Chondrocyte (in vitro differentiated cells): ENCODE results near the gene CYP39A1. TPM values are rescaled to one million over a fixed set of nuclear protein-coding genes. Genes with fewer than 3 reads are reported as not detected.

Source experiments
- DNase-seq: peaks from one replicate; pipeline ENCODE4 v3.0.0; 2021; ENCODE audit warnings: mixed read lengths, low spot score
- H3K27ac Mint-ChIP-seq: one replicate; pipeline ENCODE4 v1.8.0; 2021; ENCODE audit warnings: mild to moderate bottlenecking, moderate library complexity, mixed read lengths; ENCODE audit not compliant: unreplicated experiment
- H3K27me3 Mint-ChIP-seq: 2 replicates; pipeline ENCODE4 v1.8.0; 2021; ENCODE audit warnings: low read depth, mixed read lengths
- H3K36me3 Mint-ChIP-seq: 2 replicates; pipeline ENCODE4 v1.8.0; 2021; ENCODE audit warnings: low read depth, mixed read lengths
- H3K4me1 Mint-ChIP-seq: 2 replicates; pipeline ENCODE4 v1.8.0; 2021; ENCODE audit warnings: low read depth, mild to moderate bottlenecking, mixed read lengths
- H3K4me3 Mint-ChIP-seq: one replicate; pipeline ENCODE4 v1.8.0; 2021; ENCODE audit warnings: mild to moderate bottlenecking, moderate library complexity, mixed read lengths; ENCODE audit not compliant: unreplicated experiment
- H3K9me3 Mint-ChIP-seq: 2 replicates; pipeline ENCODE4 v1.8.0; 2021; ENCODE audit warnings: low read depth, mixed read lengths
- CTCF ChIP-seq: fragments of 200-600 bp; sonication (generic); IDR thresholded peaks from 2 replicates; pipeline ENCODE4 v1.5.0; 2021; ENCODE audit warnings: antibody characterized with exemption, mild to moderate bottlenecking, moderate library complexity
- total RNA-seq: library from RNA; stranded (reverse); gene quantifications from 3 replicates; pipeline ENCODE4 v1.2.1, GENCODE V29; 2021

The CYP39A1 gene
- total RNA-seq, 1 donor from 2014 or later: 0.62 TPM

GRCh38 chr6:46612645-46613044 lies 40.0 kb downstream of the CYP39A1 start:
- Mint-ChIP-seq H3K4me3 (no peak overlapping the region), H3K36me3 (no peaks in the 10 kb centered on the region), H3K9me3 (no peaks in the 10 kb centered on the region), H3K27ac (no peak overlapping the region), H3K4me1 (no peaks in the 10 kb centered on the region), H3K27me3 (no peaks in the 10 kb centered on the region)
- DNase-seq: no peak
- no peak for TF ChIP-seq CTCF

GRCh38 chr6:46610862-46611553 lies 41.6 kb downstream of the CYP39A1 start:
- Mint-ChIP-seq H3K9me3 (no peaks in the 10 kb centered on the region), H3K4me3 (no peak overlapping the region), H3K4me1 (peaks cover 7% of the 10 kb centered on the region), H3K36me3 (no peaks in the 10 kb centered on the region), H3K27me3 (no peaks in the 10 kb centered on the region), H3K27ac (no peak overlapping the region)
- DNase-seq: no peak
- TF ChIP-seq CTCF: no peak

GRCh38 chr6:46606338-46606737 lies 46.3 kb downstream of the CYP39A1 start:
- Mint-ChIP-seq H3K9me3 (peaks cover 3% of the 10 kb centered on the region), H3K4me3 (no peak overlapping the region), H3K27ac (no peak overlapping the region)

GRCh38 chr6:46605091-46605797 lies 47.4 kb downstream of the CYP39A1 start:
- Mint-ChIP-seq H3K27me3 (no peaks in the 10 kb centered on the region), H3K36me3 (no peaks in the 10 kb centered on the region), H3K27ac (no peak overlapping the region), H3K4me3 (no peak overlapping the region), H3K4me1 (peaks cover 10% of the 10 kb centered on the region), H3K9me3 (peaks cover 3% of the 10 kb centered on the region)
- DNase-seq: no peak
- TF ChIP-seq CTCF: no peak

More at GRCh38 chr6:46606338-46606737, 46.3 kb downstream of the CYP39A1 start:
- no peak for TF ChIP-seq CTCF
- no peaks in the 10 kb centered on the region for H3K36me3 Mint-ChIP-seq
- no peaks in the 10 kb centered on the region for H3K27me3 Mint-ChIP-seq
- H3K4me1 Mint-ChIP-seq: peaks cover 10% of the 10 kb centered on the region
- DNase-seq: no peak

GRCh38 chr6:46598215-46598614 lies 54.4 kb downstream of the CYP39A1 start:
- peaks cover 10% of the 10 kb centered on the region for H3K9me3 Mint-ChIP-seq
- DNase-seq: no peak
- H3K27ac Mint-ChIP-seq: no peak overlapping the region
- H3K27me3 Mint-ChIP-seq: no peaks in the 10 kb centered on the region
- no peak overlapping the region for H3K4me3 Mint-ChIP-seq
- no peak for TF ChIP-seq CTCF
- H3K36me3 Mint-ChIP-seq: peaks cover 2% of the 10 kb centered on the region
- H3K4me1 Mint-ChIP-seq: no peaks in the 10 kb centered on the region
